Adipocyte (in vitro differentiated cells): ENCODE measurements around the gene F8.
A peak's percentile ranks its signal among the peaks of the same experiment; 100 is the strongest.
"Not testable (repeated sequence)": the region's sequence is repeated elsewhere in the genome, so short reads cannot be mapped to it uniquely, and the experiment has no call there.

ENCODE experiments used
- DNase-seq: peaks from one replicate; pipeline ENCODE4 v3.0.0-alpha.2; 2015; ENCODE audit warnings: low read depth
- H3K27me3 ChIP-seq: replicated peaks from 2 replicates; pipeline ENCODE4 v1.7.0; 2013; ENCODE audit warnings: mild to moderate bottlenecking, low read length, moderate library complexity; ENCODE audit not compliant: control insufficient read depth, insufficient read depth
- H3K36me3 ChIP-seq: 2 replicates; pipeline ENCODE4 v1.7.0; 2013; ENCODE audit warnings: low read length, mild to moderate bottlenecking, moderate library complexity; ENCODE audit not compliant: control insufficient read depth, insufficient read depth, severe bottlenecking
- H3K4me1 ChIP-seq: 2 replicates; pipeline ENCODE4 v1.7.0; 2013; ENCODE audit warnings: mild to moderate bottlenecking, low read length, moderate library complexity; ENCODE audit not compliant: control insufficient read depth, insufficient read depth
- H3K4me3 ChIP-seq: 2 replicates; pipeline ENCODE4 v1.7.0; 2013; ENCODE audit warnings: mild to moderate bottlenecking, low read length, moderate library complexity
- H3K9ac ChIP-seq: 2 replicates; pipeline ENCODE4 v1.7.0; 2013; ENCODE audit warnings: mild to moderate bottlenecking, low read length, moderate library complexity
- H3K9me3 ChIP-seq: 2 replicates; pipeline ENCODE4 v1.7.0; 2013; ENCODE audit warnings: mild to moderate bottlenecking, low read length, moderate library complexity; ENCODE audit not compliant: control insufficient read depth

The F8 gene

GRCh38 chrX:155028129-155028528 lies 5.6 kb upstream of the F8 start:
- peak; percentile 3 for DNase-seq
- peak overlapping the region; percentile 89 for H3K9ac ChIP-seq
- peak overlapping the region; percentile 88 for H3K4me3 ChIP-seq

GRCh38 chrX:155027509-155028066 lies 5.1 kb upstream of the F8 start:
- Histone ChIP-seq H3K36me3 (no peaks in the 10 kb centered on the region), H3K9me3 (no peaks in the 10 kb centered on the region), H3K4me3 (peak overlapping the region; percentile 88), H3K4me1 (peaks cover 12% of the 10 kb centered on the region), H3K27me3 (no peaks in the 10 kb centered on the region), H3K9ac (peak overlapping the region; percentile 89)
- peak; percentile 80 for DNase-seq

More at GRCh38 chrX:155028129-155028528, 5.6 kb upstream of the F8 start:
- Histone ChIP-seq H3K4me1 (peaks cover 12% of the 10 kb centered on the region), H3K9me3 (no peaks in the 10 kb centered on the region), H3K27me3 (no peaks in the 10 kb centered on the region), H3K36me3 (no peaks in the 10 kb centered on the region)

DNA sequence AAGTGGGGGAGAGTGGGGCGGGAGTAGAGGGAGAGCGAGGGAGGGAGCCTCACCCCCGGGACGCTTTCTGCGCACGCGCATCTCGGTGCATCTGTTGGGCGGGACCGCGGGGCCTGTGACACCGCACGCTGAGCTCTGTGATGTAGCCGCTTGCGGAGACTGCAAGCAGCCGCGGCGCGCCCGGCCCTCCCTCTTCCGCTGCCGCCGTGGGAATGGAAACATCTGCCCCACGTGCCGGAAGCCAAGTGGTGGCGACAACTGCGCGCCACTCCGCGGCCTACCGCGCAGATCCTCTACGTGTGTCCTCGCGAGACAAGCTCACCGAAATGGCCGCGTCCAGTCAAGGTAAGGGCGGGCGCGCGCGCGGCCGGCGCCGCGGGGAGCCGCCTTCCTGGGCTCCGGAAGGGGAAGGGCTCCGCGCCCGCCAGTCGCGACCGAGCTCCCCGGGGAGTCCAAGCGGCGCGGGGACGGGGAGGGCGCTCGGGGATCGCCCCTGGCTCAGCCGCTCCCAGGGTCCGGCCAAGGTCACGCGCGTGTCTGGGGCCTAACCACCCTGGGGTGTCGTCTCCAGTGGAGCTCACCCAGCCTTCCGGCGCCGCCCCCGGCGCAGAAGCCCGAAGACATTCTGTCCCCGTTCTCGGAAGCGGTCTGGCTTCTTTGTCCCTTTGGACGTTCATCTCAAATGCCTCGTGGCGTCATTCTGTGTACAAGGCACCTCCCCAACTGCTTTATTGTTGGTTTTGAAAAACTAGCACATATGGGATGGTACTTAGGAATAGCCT lies 4.4 kb upstream of the F8 start, which contains the start of gene FUNDC2:
Gene FUNDC2 (plus strand): TSS at position 118 of the 782 bp plus-strand sequence. CDS start 95 bp downstream, at position 213.
- Histone ChIP-seq H3K27me3 (no peaks in the 10 kb centered on the region), H3K4me3 (peak within 1 kb of the TSS; percentile 88), H3K36me3 (no peaks in the 10 kb centered on the region), H3K9ac (peak within 1 kb of the TSS; percentile 89), H3K4me1 (peaks cover 12% of the 10 kb centered on the region), H3K9me3 (no peaks in the 10 kb centered on the region)
- peak; percentile 93 for DNase-seq

DNA sequence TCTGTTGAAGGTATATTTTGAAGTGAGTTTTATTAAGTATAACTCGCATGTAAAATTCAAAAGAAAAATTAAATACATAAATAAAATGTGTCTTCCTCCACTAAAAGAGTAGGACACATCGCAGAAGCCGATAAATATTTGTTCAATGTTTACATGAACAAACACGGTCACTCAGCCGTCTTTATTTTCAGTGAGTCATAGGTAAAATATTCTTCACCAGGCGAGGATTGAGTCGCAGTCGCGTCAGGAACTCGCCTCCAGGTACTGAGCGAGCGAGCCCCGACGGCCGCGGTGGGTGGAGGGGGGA lies 3.9 kb upstream of the F8 start:
- Histone ChIP-seq H3K27me3 (no peaks in the 10 kb centered on the region), H3K4me1 (peaks cover 12% of the 10 kb centered on the region), H3K36me3 (no peaks in the 10 kb centered on the region), H3K9ac (peak overlapping the region; percentile 86), H3K9me3 (no peaks in the 10 kb centered on the region), H3K4me3 (peak overlapping the region; percentile 88)
- DNase-seq, result no peak

GRCh38 chrX:155023907-155024833 lies 1.6 kb upstream of the F8 start:
- H3K9me3 ChIP-seq, result no peaks in the 10 kb centered on the region
- no peak for DNase-seq

DNA sequence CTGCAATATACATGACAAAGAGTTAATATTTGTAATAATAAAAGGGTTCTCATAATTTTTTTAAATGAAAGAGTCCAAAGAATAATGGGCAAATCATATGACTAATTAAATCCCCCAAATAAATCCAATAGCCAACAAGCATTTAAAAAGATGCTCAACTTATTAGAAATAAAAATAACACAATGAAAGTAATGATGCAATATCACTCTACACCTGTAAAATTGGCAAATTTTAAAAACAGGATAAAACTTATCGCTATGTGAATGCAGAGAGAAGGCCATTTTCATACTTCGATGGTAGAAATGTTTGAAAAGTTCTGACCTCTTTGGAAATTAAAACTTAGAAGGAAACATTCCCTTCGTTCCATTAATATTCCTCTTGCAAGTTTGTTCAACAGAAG lies 1.9 kb downstream of the F8 start:
- H3K4me1 ChIP-seq, result no peaks in the 10 kb centered on the region
- H3K9ac ChIP-seq, result no peak overlapping the region
- H3K36me3 ChIP-seq, result no peaks in the 10 kb centered on the region
- H3K27me3 ChIP-seq, result no peaks in the 10 kb centered on the region
- H3K4me3 ChIP-seq, result no peak overlapping the region
- DNase-seq, result no peak
- H3K9me3 ChIP-seq, result no peaks in the 10 kb centered on the region

More at GRCh38 chrX:155023907-155024833, 1.6 kb upstream of the F8 start:
- H3K9ac ChIP-seq, result no peak overlapping the region
- H3K4me3 ChIP-seq, result no peak overlapping the region
- no peaks in the 10 kb centered on the region for H3K27me3 ChIP-seq
- peaks cover 12% of the 10 kb centered on the region for H3K4me1 ChIP-seq
- H3K36me3 ChIP-seq, result no peaks in the 10 kb centered on the region

DNA sequence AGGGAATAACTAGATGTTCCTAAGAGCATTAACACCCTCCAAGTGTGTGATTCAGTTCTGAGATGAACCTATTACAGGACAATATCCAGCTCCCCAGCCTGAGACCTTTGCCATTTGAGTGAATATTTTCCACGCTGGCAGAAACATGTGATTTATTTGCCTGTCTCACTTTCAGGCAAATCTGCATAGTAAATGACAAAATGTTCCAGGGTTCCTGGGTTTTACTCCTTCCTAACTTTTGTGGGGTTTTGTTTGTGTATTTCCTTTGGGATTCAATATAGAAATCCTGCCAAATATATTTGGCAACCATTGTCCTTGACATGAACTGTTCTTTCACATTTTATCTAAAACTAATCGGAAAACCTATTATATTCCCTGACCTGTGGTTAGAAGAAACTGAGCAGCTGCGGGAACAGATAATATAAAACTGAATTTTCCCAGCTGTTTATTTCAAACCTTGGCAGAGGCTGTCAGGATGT lies 12.5 kb downstream of the F8 start:
- DNase-seq, result no peak
- no peak overlapping the region for H3K4me3 ChIP-seq
- H3K4me1 ChIP-seq, result peaks cover 9% of the 10 kb centered on the region
- H3K27me3 ChIP-seq, result no peaks in the 10 kb centered on the region
- no peaks in the 10 kb centered on the region for H3K9me3 ChIP-seq
- H3K9ac ChIP-seq, result no peak overlapping the region
- no peaks in the 10 kb centered on the region for H3K36me3 ChIP-seq

DNA sequence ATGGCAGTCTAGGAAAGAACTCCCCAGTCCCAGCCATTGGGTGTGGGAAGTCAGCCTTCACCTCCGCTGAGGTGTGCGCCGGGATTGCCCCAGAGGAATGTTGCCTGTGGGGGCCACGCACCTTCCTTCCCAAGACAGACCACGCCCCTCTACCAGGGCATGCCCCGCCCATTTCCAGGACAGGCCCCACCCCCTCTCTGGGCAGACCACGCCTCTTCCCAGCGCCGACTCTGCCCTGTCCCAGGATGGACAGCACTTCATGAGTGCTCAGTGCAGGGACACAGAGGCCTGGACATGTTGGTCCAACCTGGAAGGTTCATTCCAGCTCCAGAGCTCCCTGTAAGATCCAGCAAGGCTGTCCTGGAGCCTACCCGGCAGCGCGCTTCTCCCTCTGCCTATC lies 13.9 kb downstream of the F8 start:
- not testable (repeated sequence) for DNase-seq

GRCh38 chrX:155006913-155007671 lies 15.4 kb downstream of the F8 start:
- H3K9ac ChIP-seq, H3K4me1 ChIP-seq, H3K4me3 ChIP-seq, H3K36me3 ChIP-seq, DNase-seq, H3K9me3 ChIP-seq, H3K27me3 ChIP-seq: not testable (repeated sequence)

More for the DNA sequence above, 13.9 kb downstream of the F8 start:
- not testable (repeated sequence) for H3K9me3 ChIP-seq, H3K4me1 ChIP-seq, H3K9ac ChIP-seq, H3K27me3 ChIP-seq, H3K4me3 ChIP-seq, H3K36me3 ChIP-seq

- H3K9ac ChIP-seq, H3K9me3 ChIP-seq, H3K36me3 ChIP-seq, H3K4me1 ChIP-seq, H3K27me3 ChIP-seq, H3K4me3 ChIP-seq, DNase-seq: not testable (repeated sequence)
Observed at GRCh38 chrX:155006379-155006778, 16.1 kb downstream of the F8 start.
